Measurements from ENCODE around the gene LMX1B.
"Not testable (repeated sequence)": the region's sequence is repeated elsewhere in the genome, so short reads cannot be mapped to it uniquely, and the experiment has no call there.

Gene LMX1B

DNA sequence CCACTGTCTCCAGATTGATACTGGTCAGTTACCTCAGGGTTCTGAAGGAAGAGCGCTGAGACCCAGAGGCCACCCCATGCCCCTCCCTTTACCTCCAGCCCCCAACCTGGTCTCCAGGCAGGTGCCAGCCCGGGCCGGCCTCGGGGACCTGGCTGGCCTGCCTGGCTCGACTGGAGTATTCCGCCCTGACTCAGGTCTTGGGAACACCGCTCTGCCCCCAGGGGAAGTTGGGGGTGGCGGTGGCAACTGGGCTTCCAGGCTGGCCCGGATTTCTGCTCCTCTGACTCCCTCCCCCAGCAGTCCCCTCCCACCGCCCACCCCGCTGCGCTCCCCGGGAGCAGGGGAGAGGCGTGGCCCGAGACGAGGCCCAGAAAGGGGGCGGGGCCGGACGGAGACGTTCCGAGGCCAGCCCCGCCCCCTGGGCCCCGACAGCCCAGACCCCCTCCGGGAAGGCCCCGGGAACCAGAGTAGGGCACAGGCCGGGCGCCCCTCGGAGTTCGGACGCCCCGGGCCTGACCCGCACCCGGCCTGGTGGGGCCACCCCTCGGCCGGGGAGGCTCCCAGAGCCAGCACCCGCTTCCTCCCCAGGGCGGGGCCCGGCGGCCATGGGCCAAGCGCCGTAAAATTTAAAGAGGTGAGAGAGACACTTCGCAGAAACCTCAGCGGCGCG, 108.7 kb downstream of the LMX1B start:
- no peak for TF ChIP-seq GATA1 (IDR thresholded peaks at IDR 0.05; ENCODE audit: low read depth, low read length)
- no peak for TF ChIP-seq POLR2A (IDR thresholded peaks at IDR 0.05; ENCODE audit: low read length)
- peak; percentile 22 to 45 for DNase-seq

DNA sequence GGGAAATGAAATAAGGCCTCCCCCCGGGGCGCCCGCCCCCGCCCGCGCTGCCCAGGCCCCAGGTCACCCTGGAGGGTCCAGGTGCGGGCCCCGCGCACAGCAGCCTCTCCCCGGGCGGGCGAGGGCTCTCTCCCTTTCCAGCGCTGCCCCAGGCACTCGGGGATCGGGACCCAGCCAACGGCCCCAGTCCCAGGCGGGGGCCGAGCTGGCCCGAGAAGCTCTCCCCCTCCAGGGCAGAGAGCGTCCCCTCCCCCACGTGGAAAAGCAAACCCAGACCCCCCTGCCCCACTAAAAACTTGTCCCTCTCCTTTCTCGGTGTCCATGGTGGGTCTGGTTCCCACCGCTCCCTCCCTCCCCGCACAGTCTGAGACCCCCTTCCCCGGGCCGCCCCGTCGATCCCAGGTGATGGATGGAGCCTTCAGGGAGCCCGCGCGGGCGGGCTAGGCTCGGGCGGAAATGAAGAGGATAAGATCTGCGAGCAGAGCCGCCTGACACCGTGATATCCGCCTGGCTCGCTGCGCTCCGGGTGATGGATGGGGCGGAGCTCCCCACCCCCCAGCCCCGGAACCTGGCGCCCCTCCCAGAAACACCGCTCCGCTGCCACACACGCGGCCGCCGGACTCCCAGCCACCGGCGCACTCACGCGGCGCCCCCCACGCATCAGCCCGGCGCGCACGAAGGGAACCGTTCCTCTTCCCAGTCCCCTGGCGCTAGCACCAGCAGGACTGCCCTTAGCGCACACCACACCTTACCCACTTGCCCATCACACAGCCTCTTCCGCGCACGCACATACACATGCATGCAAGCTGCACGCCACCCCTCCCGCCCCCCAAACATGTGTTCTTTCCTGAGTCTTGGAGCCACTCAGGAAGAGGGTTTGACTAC, 109.4 kb downstream of the LMX1B start:
- TF ChIP-seq GATA1 (IDR thresholded peaks at IDR 0.05; ENCODE audit: low read depth, low read length): no peak
- no peak for TF ChIP-seq POLR2A (IDR thresholded peaks at IDR 0.05; ENCODE audit: low read length)
- peak in 1 of 2 experiments; percentile 12 for DNase-seq

DNA sequence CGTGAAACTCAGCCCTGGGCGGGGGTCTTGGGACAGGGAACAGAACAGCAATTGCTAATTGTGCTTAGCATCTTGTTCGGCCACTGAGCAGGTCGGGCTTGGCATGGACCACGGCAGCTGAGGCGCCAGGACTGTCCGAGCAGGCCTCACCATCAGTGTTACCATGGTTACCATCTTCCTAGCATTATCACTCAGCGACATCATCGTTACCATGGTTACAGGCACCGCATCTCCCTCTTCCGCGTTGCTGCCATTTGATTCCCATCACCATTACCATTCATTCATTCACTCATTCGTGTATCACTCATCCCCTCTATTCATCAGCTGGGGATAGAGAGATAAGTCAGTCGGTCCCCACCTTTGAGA, 110.1 kb downstream of the LMX1B start:
- DNase-seq: peak in 1 of 2 experiments; percentile 9
- TF ChIP-seq GATA1 (IDR thresholded peaks at IDR 0.05; ENCODE audit: low read depth, low read length) (no peak), POLR2A (IDR thresholded peaks at IDR 0.05; ENCODE audit: low read length) (no peak)

DNA sequence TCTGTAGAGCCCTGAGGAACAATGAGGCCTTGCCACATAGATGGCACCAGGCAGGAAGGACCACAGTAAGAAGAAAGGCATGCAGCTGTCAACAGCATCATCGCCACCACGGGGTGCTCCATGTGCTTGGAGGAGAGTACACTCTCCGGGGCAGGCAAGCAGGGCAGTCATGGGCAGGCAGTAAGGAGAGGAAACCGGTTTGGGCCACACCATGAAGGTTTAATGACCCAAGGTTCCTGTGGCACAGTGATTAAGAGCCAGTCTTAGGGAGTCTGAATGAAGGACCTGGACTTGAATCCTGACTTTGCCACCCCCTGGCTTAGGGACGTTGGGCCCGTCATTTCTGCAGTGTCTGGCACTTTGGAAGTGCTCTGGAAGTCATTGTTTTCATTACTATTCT, 110.5 kb downstream of the LMX1B start:
- no peak for DNase-seq
- no peak for TF ChIP-seq POLR2A (IDR thresholded peaks at IDR 0.05; ENCODE audit: low read length)
- no peak for TF ChIP-seq GATA1 (IDR thresholded peaks at IDR 0.05; ENCODE audit: low read depth, low read length)

DNA sequence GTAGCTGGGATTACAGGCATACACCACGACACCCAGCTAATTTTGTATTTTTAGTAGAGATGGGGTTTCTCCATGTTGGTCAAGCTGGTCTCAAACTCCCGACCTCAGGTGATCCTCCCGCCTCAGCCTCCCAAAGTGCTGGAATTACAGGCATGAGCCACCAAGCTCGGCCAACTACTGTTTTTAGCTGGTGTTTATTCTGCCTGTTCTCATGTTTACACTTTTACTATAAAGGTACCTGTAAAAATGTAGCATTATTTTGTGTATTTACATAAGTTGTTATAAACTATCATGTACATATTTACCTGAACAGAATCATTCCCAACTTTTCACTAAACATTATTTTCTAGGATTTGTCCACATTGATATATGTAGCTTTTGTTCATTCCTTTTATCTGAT, 111.8 kb downstream of the LMX1B start:
- not testable (repeated sequence) for DNase-seq

DNA sequence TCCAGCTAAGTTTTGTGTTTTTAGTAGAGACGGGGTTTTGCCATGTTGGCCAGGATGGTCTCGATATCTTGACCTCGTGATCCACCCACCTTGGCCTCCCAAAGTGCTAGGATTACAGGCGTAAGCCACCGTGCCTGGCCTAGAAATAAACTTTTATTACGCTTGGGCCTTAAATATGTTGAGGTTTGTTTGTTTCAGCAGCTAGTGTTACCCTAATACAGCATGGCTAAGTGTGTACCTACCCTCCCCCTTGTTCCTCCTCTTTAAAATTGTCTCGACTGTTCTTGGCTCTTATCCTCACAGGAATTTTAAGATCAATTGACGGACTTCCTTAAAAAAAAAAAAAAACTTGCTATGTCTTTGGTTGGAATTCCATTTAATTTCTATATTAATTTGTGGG, 114.5 kb downstream of the LMX1B start:
- DNase-seq: not testable (repeated sequence)

DNA sequence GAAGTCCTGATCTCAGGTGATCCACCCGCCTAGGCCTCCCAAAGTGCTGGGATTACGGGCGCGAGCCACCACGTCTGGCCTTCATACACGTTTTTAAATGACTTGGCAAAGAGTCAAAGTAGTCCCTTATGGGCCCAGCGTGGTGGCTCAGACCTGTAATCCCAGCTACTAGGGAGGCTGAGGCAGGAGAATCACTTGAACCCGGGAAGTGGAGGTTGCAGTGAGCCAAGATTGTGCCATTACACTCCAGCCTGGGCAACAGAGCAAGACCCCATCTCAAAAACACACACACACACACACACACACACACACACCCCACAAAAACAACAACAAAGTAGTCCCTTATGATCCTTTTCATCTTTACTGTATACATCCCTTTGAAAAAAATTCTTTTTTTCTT, 116.9 kb downstream of the LMX1B start:
- DNase-seq: not testable (repeated sequence)

DNA sequence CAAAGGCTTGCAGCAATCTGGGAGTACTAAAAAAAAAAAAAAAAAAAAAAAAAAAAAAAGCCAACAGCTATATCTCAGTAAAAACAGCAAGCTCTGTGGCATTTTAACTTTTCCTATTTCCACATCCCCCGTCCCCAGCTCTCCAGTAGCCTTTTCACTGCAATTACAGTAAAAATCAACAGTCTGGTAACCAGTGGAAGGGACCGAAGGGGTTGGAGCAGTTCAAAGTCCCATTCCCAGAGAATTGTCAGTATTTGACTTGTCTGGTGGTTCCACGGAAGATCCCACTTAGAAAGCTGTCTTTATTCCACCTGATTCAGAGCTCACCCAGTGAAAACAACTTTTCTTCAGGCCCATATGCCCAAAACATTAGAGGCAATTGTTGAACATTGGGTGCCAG, 119.3 kb downstream of the LMX1B start:
- DNase-seq: no peak
- TF ChIP-seq GATA1 (IDR thresholded peaks at IDR 0.05; ENCODE audit: low read depth, low read length) (no peak), POLR2A (IDR thresholded peaks at IDR 0.05; ENCODE audit: low read length) (no peak)

DNA sequence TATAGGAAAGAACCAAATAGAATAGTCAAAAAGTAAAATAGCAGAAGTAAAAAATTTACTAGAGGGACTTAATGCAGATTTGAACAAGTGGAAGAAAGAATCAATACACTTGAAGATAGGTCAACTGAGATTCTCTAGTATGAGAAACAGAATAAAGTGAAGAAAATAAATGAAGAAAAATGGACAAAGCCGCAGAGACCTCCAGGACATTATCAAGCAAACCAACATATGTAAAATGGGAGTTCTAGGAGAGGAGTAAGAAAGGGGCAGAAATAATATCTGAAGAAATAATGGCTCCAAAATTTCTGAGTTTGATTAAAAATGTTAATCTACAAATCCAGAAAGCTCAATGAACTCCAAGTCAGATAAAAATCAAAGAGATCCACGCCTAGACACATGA, 121.1 kb downstream of the LMX1B start:
- no peak for DNase-seq
- no peak for TF ChIP-seq GATA1 (IDR thresholded peaks at IDR 0.05; ENCODE audit: low read depth, low read length)
- TF ChIP-seq POLR2A (IDR thresholded peaks at IDR 0.05; ENCODE audit: low read length): no peak

DNA sequence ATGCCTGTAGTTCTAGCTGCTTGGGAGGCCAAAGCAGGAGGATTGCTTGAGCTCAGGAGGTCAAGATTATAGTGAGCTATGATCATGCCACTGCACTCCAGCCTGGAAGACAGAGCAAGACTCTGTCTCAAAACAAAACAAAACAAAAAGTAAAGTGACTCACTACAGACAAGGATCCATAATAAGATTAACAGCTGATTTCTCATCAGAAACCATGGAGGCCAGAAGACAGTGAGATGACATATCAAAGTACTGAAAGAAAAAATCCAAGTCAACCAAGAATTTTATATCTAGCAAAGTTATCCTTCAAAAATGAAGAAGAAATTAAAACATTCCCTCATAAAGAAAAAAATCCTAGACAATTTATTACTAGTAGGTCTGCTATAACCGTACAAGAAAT, 121.8 kb downstream of the LMX1B start:
- no peak for DNase-seq
- TF ChIP-seq GATA1 (IDR thresholded peaks at IDR 0.05; ENCODE audit: low read depth, low read length) (no peak), POLR2A (IDR thresholded peaks at IDR 0.05; ENCODE audit: low read length) (no peak)

DNA sequence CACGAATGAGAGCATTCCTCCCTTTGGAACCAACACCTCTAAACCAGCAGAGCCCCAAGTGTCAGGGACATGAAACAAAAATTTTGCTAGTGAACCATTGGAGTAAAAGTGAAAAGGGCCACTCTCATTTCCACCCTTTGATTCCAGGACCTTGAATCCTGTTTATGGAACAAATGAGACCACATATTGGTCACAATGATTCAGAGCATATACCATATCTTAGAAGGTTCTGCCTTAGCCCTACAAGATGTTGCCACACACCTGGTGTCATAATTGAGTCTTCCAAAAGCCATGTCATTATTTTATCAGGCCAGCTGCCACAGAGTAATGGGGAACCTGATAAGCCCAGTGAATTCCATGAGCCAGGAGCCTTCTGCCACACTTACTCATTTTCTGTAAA, 124.8 kb downstream of the LMX1B start:
- DNase-seq: no peak
- TF ChIP-seq POLR2A (IDR thresholded peaks at IDR 0.05; ENCODE audit: low read length) (no peak), GATA1 (IDR thresholded peaks at IDR 0.05; ENCODE audit: low read depth, low read length) (no peak)

DNA sequence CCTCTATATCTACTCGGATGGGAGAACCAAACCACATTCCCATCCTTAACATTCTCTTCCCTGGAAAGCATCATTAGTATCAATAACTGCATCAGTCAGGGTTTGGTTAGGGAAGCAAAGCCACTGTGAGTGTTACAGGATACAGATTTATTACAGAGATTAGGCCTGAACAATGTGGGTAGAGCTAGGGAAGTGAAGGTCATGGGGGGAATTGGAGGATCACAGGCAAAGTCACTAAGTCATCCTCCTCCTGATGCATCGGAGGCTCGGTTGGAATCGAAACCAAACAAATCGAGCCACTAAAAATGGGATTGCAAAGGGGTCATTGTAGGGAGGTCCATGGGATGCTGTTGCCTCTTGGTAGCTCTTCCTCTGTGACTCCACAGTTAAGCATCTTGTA, 129.3 kb downstream of the LMX1B start:
- TF ChIP-seq POLR2A (IDR thresholded peaks at IDR 0.05; ENCODE audit: low read length) (no peak), GATA1 (IDR thresholded peaks at IDR 0.05; ENCODE audit: low read depth, low read length) (no peak)
- no peak for DNase-seq

DNA sequence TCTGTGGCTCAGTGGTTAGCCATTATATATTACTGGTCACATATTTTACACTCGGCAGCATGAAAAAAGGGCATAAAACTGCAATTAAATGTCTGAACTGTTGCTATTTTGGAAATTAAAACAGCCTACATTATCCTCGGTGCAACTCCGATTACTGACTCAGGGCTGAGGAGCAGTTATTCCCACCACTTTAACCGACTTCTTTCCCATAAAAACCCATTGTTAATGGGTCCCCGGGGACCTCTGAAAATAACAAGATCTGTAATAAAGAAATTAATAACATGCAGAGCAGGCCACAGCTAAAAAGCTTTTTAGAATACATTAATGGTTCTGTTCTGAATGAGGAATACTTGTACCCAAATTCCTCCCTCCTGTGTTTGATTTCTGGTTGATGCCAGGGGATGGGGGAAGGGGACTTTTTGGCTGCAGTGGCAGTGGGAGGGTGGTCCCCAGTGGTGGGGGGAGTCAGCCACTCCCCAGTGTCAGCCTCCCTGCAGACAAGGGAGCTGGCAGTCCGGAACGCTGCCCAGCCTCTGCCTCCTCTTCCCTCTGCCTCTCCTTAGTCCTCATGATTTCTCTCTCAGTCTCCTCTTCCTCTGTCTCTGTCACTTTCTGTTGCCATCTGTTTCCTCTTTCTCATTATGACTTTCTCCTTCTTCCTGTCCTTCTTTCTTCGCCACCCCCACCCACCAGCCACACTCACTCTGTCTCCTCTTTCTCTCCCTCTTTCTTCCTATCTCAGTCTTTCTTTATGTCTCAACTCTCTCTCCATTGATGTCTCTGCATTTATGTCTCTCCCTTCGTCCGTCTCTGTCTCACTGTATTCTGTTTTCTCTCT, 132.1 kb downstream of the LMX1B start:
- DNase-seq: no peak
- TF ChIP-seq POLR2A (IDR thresholded peaks at IDR 0.05; ENCODE audit: low read length) (no peak), GATA1 (IDR thresholded peaks at IDR 0.05; ENCODE audit: low read depth, low read length) (no peak)

Measured in erythroblast (primary cell).